Occipital lobe (tissue), 2 donors: ENCODE measurements around the gene EPC2. TPM values are rescaled to one million over a fixed set of nuclear protein-coding genes. Genes with fewer than 3 reads are reported as not detected.
"Not testable (repeated sequence)": the region's sequence is repeated elsewhere in the genome, so short reads cannot be mapped to it uniquely, and the experiment has no call there.

ENCODE experiments used
- DNase-seq: peaks from one replicate; lab custom pipeline; 2025; lab: John Stamatoyannopoulos, UW
- total RNA-seq: library from RNA; depleted of rRNA; stranded (reverse); fragments of >200 nt; gene quantifications from one replicate; pipeline ENCODE4 v1.2.3, GENCODE V29; 2014

EPC2 gene
- total RNA-seq, 1 donor from 2014 or later = 103 TPM

DNA sequence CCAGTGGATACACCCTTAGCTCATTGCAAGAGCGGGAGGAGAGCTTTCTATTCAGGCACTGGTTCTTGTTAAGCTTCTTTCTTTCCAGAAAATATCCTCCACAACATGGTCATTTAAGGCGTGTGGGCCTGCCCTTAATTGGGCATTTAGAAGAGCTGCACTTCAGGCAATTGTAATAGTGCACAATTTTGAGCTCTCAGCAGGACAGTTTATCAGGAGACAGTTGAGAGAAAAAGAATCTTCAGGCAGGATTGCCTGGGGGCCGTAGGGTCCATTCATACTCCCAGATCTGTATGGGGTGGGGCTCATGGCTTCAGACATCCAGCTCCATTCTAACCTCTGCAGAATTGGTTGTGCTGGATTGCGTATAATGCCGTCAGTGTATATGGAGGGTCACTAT, 6.0 kb upstream of the EPC2 start:
- DNase-seq = no peak

DNA sequence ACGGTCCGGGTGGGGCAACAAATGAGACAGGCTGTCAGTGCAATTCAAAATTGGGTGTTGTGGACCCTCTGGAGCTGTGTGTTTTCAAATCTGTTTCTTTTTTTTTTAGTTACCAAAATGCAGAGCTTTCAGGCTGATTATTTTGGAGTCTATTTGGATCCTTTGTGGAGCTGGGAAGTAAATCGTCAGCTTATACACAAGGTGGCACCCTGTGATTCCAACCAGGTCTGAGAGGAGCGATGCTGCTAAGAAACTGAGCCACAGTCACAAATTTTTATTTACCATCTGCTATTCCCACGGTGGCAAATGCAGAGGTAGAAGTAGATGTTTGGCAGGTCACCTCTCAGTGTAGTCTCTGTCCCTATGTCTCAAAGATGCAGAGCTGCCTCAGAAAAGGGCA, 3.8 kb upstream of the EPC2 start:
- DNase-seq = no peak

DNA sequence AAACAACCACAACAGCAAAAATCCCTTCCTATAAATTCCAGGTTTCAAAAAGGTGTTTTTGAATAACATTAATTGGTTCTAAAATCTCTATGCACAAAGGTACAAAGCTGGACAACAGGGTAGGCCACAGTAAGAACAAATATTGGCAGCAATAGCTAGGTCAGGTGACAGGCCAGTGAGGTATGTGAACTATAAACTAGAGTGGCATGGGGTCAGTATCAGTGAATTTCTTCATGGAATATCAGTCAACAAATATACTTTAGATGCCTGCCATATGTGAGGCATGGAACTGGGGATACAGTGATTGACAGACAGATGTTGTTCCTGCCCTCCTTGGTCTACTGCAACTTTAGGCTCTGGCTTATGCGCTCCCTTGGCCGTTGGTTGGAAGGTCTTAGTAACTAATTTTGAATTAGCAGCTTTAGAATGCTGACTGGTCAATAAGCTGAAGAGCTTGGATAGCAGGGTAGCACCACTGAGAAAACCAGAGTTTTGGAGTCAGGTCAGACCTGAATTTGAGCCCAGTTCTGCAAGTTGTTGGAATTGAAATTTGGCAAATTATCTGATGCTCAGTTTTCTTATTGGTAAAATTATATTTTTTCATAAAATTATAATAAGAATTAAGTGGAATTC, 2.3 kb upstream of the EPC2 start:
- DNase-seq = no peak

DNA sequence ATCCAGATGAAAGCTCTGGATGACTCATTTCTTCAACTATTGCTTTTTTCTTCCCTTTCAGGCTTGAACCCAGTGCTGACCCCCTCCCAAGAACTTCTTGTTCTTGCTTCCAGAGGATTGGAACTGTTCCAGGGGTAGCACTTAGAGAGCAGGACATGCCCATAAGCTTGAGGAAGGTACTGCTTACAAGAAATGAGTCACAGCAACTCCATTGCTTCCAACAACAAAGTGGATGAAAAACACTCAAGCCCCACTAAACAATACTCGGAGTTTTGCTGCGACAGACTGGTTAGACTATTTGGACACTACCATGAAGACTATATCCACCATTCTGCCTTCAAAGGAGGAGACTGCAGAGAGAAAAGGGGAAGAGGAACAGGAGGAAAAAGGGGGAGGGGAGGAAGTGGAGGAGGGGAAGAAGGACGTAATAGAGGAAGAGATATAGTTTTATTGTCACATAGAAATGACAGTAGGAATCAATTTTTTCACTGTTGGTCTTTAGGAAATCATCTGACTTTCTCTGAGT, 1.6 kb upstream of the EPC2 start:
- DNase-seq = no peak

DNA sequence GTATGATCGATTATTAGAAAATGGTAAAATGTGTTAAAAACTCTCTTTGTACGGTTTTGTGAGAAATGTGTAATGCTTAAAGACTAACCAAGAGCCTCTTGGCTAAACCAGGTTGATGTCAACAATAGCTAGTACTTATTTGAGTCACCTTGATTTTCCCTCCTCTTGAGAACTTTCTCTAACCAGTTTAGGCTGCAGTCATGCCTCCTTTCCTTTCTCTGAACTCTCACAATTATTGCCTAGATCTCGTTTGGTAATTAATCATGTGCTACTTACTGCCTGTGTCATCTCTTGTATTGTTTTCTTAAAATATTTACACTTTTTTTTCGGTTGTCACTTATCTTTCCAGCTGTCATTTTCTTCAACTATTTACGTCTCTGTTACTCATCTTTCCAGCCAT, 1.1 kb upstream of the EPC2 start:
- no peak for DNase-seq

DNA sequence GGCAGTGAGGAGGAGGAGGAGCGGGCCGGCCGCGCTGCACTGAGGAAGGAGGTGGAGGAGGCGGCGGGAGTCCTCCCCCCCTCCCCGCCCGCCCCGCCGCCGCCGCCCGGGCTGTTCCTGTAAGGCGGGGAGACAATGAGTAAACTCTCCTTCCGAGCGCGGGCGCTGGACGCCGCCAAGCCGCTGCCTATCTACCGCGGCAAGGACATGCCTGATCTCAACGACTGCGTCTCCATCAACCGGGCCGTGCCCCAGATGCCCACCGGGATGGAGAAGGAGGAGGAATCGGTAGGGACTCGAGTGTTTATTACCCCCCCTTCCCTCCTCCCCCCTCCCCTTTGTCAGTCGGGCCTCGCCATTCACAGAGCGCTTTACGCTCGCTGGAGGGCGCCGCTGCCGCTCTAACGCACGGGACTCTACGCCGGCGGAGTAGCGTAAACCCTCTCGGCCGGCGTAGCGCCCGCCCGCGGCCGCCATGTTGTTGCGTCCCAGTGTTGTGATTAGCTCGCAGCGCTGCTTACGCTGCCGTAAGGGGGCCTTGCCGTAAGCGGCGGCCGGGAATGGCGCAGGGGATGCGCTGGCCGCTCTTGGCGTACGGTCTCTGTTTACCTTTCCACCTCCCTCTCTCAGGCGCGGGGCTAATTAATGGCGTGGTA, 460 bp downstream of the EPC2 start:
- peak; percentile 91 for DNase-seq

DNA sequence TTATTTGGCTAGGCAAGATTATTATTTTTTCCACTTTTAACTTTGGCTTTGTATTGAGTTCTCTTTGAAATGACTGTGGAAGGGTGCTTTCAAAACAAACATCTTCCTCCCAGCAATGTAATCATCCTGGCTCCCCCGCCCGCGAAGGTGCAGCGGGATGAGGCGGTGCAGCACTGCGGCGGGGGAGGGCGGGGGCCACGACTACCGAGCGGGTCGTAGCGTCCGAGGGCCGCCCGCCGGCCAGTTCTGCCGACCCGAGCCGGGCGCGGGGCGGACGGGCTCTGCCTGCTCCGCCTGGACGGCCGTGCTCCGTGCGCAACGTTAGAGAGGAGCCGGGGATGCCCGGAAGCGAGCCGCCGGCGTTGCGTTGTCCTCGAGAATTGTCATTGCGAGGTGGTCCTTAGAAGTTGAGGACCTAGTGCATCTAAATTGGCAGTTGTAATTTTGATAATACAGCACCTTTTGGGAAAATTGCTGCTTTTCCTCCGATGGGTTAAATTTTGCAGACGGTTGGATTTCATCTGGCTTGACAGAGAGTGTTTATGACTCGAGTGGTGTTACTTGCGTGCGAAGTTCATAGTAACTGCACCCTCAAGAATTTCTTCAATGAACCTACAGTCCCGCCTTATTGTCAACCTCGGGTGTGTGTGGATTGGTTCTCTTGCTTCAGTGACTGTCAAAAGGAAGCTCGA, 1.1 kb downstream of the EPC2 start:
- DNase-seq = peak; percentile 62

DNA sequence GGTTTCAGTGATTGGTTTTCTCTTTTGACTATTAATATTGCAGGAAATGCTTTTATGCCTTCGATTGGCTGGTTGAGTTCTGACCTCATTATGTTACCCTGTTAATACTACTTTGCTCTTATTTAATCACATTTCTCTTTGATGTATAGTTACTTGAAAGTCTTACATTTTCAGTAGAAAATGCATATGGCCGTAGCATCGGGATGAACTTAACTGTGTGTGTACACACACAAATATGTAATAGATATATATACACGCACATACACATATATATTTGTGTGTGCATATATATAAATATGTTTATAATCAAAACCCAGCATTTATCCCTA, 1.6 kb downstream of the EPC2 start:
- DNase-seq = no peak

DNA sequence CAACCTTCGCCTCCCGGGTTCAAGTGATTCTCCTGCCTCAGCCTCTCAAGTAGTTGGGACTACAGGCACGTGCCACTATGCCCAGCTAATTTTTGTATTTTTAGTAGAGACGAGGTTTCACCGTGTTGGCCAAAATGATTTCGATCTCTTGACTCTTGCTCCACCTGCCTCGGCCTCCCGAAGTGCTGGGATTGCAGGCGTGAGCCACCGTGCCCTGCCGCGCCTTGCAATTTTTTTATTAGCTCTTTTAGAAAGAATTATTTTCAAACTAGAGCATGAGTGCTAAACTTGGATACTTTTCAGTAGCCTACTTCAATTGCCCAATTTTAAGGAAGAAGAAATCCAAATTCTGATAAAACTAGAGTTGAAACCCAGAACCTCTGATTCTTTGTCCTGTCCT, 3.2 kb downstream of the EPC2 start:
- not testable (repeated sequence) for DNase-seq

DNA sequence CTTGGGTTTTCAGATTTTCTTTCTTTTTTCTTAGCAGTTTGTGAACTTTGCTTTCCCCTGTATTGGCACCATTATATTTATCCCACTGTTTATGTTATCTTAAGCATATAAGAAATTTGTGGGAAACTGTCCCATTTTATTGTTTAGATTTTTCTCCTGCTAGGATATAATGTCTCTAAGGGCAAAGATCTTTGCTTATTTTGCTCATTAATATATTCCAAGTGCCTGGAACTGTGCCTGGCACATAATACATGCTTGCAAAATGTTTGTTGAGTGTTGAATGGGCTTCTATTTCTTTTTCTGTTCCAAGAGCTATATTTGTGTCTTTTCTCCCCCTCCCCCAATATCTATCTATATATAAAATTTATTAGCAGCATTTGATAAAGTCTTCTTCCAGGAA, 5.4 kb downstream of the EPC2 start:
- no peak for DNase-seq

DNA sequence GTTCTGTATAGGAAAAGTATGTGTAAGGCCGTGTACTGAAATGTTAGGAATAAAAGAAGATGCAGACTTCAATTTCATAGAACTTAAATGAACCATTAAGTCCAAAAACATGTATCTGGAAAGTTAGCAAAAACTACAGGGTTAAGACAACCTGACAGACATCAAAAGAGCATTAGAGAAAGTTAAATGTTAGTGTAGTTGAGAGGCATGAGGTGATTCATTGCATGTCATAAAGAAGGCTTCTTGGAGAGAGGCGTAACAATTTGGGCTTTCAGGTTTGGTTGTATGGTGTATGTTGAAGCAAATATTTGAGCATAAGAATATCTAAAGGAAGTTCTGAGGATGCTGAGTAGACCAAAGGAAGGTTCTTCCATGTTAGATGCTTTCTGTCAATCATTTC, 6.3 kb downstream of the EPC2 start:
- no peak for DNase-seq

DNA sequence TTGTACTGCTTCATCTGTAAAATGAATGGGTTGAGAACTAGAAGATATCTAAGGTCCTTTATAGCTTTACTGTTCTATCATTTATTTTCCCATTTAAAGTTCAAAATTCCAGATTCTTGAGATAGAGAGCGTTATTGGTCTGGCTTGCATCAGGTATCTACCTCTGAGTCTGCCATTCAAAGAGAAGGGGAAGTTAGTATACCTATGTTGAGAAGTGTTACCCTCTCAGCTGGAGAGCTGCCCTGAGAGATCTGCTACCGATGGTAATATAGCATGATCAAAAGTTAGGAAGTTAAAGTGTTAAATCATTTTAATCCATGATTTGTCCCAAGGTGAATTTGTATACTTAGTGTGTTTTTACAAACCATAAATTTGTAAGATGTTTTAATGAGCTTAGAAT, 7.4 kb downstream of the EPC2 start:
- no peak for DNase-seq

DNA sequence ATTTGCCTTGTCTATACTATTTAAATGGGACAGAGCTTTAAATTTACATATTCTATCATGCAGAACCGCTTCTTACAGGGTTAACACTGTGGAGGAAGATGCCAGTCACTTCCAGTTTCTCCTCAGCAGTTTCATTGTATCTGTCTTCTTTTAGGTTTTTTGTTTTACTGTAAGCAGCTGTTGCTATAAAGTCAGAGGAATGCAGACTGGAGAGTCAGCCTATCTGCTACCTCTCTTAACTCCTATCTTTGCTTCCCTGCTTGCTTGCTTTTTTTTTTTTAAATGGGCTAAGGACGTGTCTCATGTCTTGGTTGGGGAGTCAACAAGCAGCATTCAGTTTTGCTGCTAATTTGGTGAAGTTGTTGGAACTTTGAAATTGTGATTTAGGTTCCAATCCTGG, 8.9 kb downstream of the EPC2 start:
- no peak for DNase-seq

DNA sequence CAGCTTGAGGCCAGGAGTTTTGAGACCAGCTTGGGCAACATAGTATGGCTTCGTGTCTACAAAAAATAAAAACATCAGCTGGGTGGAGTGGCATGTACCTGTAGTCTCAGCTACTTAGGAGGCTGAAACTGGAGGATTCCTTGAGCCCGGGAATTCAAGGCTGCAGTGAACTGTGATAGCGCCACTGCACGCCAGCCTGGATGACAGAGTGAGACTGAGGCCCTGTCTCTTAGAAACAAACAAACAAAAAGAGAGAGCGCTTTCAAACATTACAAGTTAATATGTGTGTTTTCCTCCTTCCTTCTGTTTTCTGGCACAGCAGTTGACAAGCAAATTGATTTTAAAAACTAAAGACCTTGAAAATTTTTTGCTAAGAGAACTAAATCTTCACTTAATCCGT, 9.9 kb downstream of the EPC2 start:
- DNase-seq = no peak

DNA sequence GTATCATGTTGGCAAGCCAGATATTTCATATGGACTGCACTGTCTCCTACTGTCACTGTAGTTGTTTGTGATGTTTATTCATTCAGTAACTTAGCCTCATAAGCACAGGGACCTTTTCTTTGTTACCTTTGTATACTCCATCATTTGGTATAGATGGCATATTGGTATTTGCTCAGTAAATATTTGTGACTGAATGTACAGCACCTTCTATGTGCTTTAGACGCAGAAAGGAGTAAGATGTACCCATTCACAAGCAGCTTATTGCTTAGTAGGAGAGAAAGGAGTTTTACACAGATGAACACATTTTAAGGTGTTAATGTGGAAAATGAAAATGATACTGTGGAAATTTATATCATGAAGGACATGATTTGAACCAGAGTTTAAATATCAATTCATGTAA, 12.0 kb downstream of the EPC2 start:
- no peak for DNase-seq

DNA sequence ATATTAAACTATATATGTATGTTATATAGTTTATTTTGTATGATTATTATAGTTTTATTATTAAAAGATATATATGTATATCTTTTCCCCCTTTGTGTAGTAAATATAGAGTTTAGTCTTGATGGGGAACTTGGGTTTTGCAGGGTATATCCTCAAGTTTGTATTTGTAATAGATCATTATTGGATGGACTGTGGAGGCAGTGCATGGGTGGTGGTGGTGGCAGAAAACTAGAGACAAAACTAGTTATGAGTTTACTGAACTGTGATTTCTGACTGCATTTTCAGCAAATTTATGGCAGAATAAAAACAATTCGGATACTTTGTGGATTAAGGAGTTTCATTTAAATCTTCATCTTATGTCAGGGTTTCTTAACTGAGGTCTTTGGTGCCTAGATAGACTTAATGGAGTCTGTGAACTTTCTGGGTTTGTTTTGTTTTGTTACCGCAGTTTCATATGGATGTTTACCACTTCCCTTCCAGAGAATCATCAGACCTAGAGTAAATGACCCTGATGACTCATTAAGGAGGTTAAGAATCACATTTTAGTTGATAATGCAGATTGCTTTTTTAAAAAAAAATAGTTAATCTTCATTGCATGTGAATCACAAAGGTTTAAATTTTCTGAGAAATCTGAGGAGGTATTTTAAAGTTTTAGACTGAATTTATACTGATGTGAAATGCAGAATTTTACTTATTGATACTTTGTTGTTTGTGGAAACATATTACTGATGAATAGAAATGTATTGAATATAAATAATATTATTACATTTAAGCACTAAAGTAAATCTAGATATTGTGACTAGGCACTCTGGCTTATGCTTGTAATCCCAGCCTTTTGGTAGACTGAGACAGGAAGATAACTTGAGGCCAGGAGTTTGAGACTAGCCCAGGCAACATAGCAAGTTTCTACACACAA, 14.5 kb downstream of the EPC2 start:
- DNase-seq = no peak

DNA sequence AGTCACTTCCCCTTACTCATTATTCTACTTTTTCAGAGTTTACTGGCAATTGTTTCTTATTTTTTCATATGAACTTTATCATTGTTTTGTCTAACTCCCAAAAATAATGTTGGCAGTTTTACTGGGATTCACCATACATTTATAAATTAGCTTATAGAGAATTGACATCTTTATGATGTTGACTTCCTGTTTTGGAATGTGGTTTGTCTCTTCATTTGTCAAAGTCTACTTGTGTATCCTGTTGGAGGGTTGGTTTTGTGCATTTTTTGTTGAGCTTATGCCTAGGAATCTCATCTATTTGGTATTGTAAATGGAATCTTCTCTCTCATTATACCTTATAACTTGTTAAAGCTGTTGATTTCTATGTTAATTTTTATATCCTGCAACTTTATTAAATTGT, 16.4 kb downstream of the EPC2 start:
- no peak for DNase-seq

DNA sequence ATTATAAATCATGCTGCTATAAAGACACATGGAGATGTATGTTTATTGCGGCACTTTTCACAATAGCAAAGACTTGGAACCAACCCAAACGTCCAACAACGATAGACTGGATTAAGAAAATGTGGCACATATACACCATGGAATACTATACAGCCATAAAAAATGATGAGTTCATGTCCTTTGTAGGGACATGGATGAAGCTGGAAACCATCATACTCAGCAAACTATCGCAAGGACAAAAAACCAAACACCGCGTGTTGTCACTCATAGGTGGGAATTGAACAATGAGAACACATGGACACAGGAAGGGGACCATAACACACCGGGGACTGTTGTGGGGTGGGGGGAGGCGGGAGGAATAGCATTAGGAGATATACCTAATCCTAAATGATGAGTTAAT, 17.8 kb downstream of the EPC2 start:
- DNase-seq = not testable (repeated sequence)

DNA sequence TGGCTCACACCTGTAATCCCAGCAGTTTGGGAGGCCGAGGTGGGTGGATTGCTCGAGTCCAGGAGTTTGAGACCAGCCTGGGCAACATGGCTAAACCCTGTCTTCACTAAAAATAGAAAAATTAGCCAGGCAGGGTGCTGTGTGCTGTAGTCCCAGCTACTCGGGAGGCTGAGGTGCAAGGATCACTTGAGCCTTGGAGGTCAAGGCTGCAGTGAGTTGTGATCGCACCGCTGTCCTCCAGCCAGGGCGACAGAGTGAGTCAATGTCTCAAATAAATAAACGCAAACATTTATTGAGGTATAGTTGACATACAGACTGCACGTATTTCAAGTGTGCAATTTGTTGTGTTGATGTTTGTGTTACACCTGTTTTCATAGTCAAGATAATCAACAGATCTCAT, 19.7 kb downstream of the EPC2 start:
- DNase-seq = no peak

DNA sequence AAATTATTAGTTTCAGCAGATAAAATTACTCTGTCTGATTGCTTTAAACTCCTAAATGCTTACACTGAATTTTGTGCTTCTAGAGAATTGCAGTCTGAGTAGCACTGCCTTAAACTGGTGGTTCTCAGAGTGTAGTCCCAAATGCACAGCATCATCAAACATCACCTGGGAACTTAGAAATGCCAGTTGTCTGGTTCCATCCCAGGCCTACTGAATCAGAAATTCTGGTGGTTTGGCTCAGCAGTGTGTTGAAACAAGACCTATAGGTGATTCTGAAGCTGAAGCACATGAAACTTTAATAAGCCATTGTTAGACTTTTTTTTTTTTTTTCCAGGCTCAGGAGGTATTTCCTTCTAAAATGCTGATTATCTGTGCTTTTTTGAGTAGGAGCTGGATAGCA, 22.0 kb downstream of the EPC2 start:
- DNase-seq = no peak

DNA sequence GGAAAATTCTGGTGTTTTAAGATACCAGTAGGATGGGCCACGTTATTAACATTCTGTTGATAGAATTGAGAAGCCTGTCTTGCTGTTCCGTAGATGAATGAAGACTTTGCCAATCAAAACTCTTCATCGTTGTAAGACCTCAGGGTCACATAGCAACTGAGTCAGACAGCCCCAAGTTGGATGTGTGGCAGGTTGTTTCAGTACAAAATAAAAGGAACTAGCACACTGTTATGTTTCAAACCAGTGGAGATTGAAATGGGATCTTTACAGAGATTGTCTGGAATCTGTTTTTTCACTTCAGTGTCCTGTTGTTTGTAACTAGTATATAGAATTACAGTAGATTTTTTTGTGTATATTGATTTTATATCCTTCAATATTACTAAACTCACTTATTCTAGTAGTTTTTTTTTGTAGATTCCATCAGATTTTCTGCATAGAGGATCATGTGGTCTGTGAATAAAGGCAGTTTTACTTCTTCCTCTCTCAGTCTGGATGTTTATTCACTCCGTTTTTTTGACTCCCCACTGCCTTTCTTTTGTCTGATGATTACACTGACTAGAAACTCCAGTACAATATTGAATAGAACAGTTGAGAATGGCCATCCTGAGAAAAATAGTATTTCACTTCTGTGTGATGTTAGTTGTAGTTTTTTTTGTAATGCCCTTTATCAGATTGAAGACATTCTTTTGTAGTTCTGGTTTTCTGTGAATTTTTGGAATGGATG, 22.7 kb downstream of the EPC2 start:
- no peak for DNase-seq
